Peyer's patch (tissue), 4 donors: ENCODE data around the gene UBL7.

Source experiments
- POLR2A ChIP-seq, 2 donors: fragments of 450-650 bp; IDR thresholded peaks; one replicate each; pipeline ENCODE4 v1.5.1; 2017; ENCODE audit warnings: antibody characterized with exemption in 2 of 2, mild to moderate bottlenecking in 2 of 2, moderate library complexity in 2 of 2
- TF ChIP-seq, protein P1 (sequence below), 6 experiments: fragments of 450-650 bp in 4 of 6; fragments of 200-600 bp in 2 of 6; sonication (generic) in 1 of 6; IDR thresholded peaks; one replicate each; pipeline ENCODE4 v1.5.1; 2017 to 2019; ENCODE audit warnings: antibody characterized with exemption in 6 of 6, mild to moderate bottlenecking in 3 of 6, moderate library complexity in 1 of 6

DNA sequence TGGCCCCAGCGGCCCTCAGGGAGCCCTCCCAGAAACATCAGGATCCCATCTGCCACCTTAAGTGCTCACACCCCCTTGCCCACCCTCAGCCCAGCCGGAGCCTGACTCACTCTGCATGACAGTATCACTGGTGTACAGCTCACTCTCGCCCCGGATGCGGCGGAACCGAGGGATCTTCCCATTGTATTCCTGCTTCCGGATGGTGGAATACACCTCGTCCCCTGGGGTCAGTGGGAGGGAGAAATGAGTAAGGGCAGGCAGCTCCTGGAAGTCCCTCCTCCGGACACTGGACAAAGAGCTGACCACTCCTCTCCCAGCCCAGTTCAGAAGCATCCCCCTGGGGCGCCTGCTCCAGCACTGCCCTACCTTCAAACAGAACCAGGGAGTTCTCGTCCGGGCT lies 43.7 kb downstream of the UBL7 start:
- TF ChIP-seq POLR2A (IDR thresholded peaks at IDR 0.05) = no peak
- TF ChIP-seq, protein P1, sequence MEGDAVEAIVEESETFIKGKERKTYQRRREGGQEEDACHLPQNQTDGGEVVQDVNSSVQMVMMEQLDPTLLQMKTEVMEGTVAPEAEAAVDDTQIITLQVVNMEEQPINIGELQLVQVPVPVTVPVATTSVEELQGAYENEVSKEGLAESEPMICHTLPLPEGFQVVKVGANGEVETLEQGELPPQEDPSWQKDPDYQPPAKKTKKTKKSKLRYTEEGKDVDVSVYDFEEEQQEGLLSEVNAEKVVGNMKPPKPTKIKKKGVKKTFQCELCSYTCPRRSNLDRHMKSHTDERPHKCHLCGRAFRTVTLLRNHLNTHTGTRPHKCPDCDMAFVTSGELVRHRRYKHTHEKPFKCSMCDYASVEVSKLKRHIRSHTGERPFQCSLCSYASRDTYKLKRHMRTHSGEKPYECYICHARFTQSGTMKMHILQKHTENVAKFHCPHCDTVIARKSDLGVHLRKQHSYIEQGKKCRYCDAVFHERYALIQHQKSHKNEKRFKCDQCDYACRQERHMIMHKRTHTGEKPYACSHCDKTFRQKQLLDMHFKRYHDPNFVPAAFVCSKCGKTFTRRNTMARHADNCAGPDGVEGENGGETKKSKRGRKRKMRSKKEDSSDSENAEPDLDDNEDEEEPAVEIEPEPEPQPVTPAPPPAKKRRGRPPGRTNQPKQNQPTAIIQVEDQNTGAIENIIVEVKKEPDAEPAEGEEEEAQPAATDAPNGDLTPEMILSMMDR (IDR thresholded peaks at IDR 0.05) = no peak
